Osteoblast (primary cell): ENCODE results near the gene SIRT3. TPM values are rescaled to one million over a fixed set of nuclear protein-coding genes. Genes with fewer than 3 reads are reported as not detected.

Experiments used
- DNase-seq: peaks from one replicate; pipeline ENCODE4 v3.0.0; 2011; ENCODE audit warnings: low spot score, mixed read lengths; ENCODE audit not compliant: insufficient read length; ENCODE audit errors: missing footprints
- H2AFZ ChIP-seq: 2 replicates; pipeline ENCODE4 v1.6.0; 2011; ENCODE audit warnings: mild to moderate bottlenecking, low read length
- H3K27ac ChIP-seq: 2 replicates; pipeline ENCODE4 v1.5.1; 2011; ENCODE audit warnings: mild to moderate bottlenecking, low read depth, low read length, moderate library complexity
- H3K27me3 ChIP-seq: 2 replicates; pipeline ENCODE4 v1.6.0; 2012; ENCODE audit warnings: mild to moderate bottlenecking, control low read depth, inconsistent platforms, low read length, moderate library complexity; ENCODE audit not compliant: insufficient read depth
- H3K36me3 ChIP-seq: 2 replicates; pipeline ENCODE4 v1.5.1; 2011; ENCODE audit warnings: mild to moderate bottlenecking, low read length, control low read depth, moderate library complexity; ENCODE audit not compliant: insufficient read depth
- H3K4me1 ChIP-seq: 2 replicates; pipeline ENCODE4 v1.5.1; 2011; ENCODE audit warnings: mild to moderate bottlenecking, low read length, control low read depth, moderate library complexity; ENCODE audit not compliant: insufficient read depth
- H3K4me2 ChIP-seq: 2 replicates; pipeline ENCODE4 v1.6.0; 2011; ENCODE audit warnings: mild to moderate bottlenecking, low read length; ENCODE audit not compliant: insufficient read depth
- H3K4me3 ChIP-seq: fragments of 200-600 bp; sonication (generic); 3 replicates; pipeline ENCODE4 v1.5.1; 2012; ENCODE audit warnings: mild to moderate bottlenecking, low read length, inconsistent platforms; ENCODE audit not compliant: insufficient read depth
- H3K79me2 ChIP-seq: 2 replicates; pipeline ENCODE4 v1.6.0; 2012; ENCODE audit warnings: mild to moderate bottlenecking, low read length, control low read depth, inconsistent platforms; ENCODE audit not compliant: insufficient read depth
- H3K9me3 ChIP-seq: 2 replicates; pipeline ENCODE4 v1.5.1; 2011; ENCODE audit warnings: low read depth, low read length, control low read depth
- H4K20me1 ChIP-seq: 2 replicates; pipeline ENCODE4 v1.6.0; 2012; ENCODE audit warnings: mild to moderate bottlenecking, low read length, control low read depth; ENCODE audit not compliant: insufficient read depth
- total RNA-seq: library from RNA; depleted of rRNA; stranded (reverse); fragments of >200 nt; gene quantifications from 2 replicates; pipeline ENCODE4 v1.2.3, GENCODE V29; 2012
- TF ChIP-seq, protein P1 (sequence below): IDR thresholded peaks from 2 replicates; pipeline ENCODE4 v1.5.1; 2011; ENCODE audit warnings: mild to moderate bottlenecking, low read depth, low read length, moderate library complexity; ENCODE audit errors: extremely low read depth

Gene SIRT3
- total RNA-seq, 1 donor: 11.2 TPM

DNA sequence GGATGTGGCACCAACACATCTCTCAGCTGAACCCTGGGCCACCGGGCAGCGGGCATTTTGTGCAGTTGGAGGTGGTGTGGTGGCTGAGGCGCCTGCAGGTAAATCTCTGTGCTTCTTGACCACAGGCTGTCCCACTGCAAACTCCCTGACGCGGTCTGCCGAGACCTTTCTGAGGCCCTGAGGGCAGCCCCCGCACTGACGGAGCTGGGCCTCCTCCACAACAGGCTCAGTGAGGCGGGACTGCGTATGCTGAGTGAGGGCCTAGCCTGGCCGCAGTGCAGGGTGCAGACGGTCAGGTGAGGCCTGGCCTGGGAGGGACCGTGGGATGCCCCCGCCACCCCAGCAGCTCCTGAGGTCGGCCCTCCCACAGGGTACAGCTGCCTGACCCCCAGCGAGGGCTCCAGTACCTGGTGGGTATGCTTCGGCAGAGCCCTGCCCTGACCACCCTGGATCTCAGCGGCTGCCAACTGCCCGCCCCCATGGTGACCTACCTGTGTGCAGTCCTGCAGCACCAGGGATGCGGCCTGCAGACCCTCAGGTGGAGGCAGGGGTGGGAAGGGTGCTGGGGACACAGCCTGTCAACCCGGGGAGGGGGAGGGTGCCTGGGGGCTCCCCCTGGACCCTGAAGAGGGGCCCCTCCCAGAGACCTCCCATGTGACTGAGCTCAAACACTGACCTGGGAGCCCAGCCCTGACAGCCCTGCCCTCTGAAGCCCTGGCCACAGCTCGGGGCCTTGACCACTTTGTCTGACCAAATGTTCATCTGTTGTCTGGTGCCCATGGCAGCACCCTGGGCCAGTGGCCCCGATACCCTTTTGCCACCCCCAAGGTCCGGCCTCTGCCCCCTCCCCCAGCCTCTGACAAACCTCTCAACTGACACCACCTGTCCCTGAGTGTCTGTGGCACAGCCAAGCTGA lies 48.2 kb upstream of the SIRT3 start:
- Histone ChIP-seq H3K4me3 (no peak overlapping the region), H4K20me1 (no peaks in the 10 kb centered on the region), H3K4me1 (peaks cover 4% of the 10 kb centered on the region), H3K9me3 (no peaks in the 10 kb centered on the region), H3K27ac (no peak overlapping the region), H3K4me2 (no peak overlapping the region), H3K79me2 (no peaks in the 10 kb centered on the region), H2AFZ (no peak overlapping the region), H3K36me3 (no peaks in the 10 kb centered on the region), H3K27me3 (peaks cover 51% of the 10 kb centered on the region)
- peak; percentile 87 for DNase-seq
- TF ChIP-seq, protein P1, sequence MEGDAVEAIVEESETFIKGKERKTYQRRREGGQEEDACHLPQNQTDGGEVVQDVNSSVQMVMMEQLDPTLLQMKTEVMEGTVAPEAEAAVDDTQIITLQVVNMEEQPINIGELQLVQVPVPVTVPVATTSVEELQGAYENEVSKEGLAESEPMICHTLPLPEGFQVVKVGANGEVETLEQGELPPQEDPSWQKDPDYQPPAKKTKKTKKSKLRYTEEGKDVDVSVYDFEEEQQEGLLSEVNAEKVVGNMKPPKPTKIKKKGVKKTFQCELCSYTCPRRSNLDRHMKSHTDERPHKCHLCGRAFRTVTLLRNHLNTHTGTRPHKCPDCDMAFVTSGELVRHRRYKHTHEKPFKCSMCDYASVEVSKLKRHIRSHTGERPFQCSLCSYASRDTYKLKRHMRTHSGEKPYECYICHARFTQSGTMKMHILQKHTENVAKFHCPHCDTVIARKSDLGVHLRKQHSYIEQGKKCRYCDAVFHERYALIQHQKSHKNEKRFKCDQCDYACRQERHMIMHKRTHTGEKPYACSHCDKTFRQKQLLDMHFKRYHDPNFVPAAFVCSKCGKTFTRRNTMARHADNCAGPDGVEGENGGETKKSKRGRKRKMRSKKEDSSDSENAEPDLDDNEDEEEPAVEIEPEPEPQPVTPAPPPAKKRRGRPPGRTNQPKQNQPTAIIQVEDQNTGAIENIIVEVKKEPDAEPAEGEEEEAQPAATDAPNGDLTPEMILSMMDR: no peak

DNA sequence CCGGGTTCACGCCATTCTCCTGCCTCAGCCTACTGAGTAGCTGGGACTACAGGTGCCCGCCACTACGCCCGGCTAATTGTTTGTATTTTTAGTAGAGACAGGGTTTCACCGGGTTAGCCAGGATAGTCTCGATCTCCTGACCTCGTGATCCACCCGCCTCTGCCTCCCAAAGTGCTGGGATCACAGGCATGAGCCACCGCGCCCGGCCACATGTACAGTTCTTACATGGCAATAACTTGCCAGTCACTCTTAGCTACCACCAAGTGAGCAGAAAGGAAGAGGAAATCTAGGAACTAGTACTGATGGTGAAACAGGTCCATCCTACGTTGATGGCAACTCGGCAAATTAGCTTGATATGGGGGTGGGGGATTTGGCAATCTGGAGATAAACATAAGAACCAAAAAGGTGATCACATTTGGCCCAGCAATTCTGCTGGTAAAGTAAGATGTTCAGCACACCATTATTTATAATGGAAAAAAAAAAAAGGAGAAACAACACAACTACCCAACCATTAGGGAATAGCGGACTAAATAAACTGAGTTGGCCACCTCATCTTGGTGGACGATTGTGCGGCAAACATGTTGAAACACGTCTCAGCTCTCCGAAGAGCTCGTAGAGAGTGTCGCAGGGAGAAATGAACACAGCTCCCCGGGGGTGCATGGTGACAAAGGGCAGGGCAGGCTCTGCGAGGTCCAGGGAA lies 47.4 kb upstream of the SIRT3 start:
- no peak overlapping the region for H3K4me2 ChIP-seq
- no peak overlapping the region for H3K27ac ChIP-seq
- peaks cover 4% of the 10 kb centered on the region for H3K4me1 ChIP-seq
- H3K27me3 ChIP-seq: peaks cover 58% of the 10 kb centered on the region
- H3K9me3 ChIP-seq: no peaks in the 10 kb centered on the region
- no peaks in the 10 kb centered on the region for H4K20me1 ChIP-seq
- peak; percentile 66 for DNase-seq
- H2AFZ ChIP-seq: no peak overlapping the region
- H3K79me2 ChIP-seq: no peaks in the 10 kb centered on the region
- no peak overlapping the region for H3K4me3 ChIP-seq
- no peaks in the 10 kb centered on the region for H3K36me3 ChIP-seq
- TF ChIP-seq, protein P1: no peak

DNA sequence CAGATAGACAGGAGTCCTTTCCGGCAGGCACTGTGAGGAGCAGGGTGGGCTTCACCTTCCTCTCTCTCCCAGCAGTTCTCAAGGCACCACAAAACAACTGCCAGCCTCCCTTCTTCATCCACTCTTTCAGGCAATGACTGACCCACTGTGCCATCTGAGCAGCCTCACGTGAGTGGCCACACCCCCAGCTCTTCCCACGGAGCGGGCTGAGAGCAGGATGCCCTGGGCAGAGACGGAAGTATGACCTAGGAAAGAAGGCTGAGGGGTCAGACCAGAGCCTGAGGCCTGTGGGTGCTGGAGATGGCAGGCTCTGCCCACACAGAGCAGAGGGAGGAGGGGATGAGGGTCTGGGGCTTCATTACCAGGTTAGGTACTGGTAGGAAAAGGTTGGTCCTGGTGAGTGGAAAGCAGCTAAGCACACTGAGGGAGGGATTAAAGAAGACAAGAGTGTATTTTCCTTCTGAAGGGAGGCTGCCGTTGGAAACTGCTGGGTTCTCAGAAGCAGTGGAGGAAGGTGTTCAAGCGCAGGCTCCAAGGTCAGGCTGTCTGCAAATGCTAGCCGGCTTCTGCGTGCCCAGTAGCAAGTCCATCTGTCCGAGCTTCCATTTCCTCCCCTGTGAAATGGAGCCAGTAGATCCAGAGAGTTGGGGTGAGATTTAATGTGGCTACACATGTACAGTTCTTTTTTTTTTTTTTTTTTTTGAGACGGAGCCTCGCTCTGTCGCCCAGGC lies 46.7 kb upstream of the SIRT3 start:
- Histone ChIP-seq H3K79me2 (no peaks in the 10 kb centered on the region), H3K4me1 (no peaks in the 10 kb centered on the region), H3K27me3 (peaks cover 59% of the 10 kb centered on the region), H3K4me3 (no peak overlapping the region), H4K20me1 (no peaks in the 10 kb centered on the region), H3K36me3 (no peaks in the 10 kb centered on the region), H3K27ac (no peak overlapping the region), H2AFZ (no peak overlapping the region), H3K4me2 (no peak overlapping the region), H3K9me3 (no peaks in the 10 kb centered on the region)
- DNase-seq: peak; percentile 67
- TF ChIP-seq, protein P1: no peak

DNA sequence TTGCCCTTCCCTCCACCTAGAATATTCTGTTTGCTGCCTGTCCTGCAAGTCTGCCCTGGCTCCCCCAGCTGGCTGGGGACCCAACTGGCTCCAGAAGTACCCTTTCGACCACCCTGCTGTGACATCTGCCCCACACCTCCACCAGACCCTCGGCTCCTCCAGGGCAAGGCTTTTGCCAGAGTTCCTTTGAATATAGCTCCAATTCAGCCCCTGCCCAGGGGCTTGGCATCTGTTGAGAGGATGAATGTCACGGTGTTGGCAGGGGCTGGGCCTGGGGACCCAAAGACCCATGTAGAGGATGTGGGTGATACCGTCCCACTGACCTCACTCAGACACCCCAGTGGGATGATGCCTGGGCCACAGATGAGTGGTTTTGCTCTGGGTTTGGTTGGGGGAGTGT lies 46.0 kb upstream of the SIRT3 start:
- no peak overlapping the region for H3K4me3 ChIP-seq
- H3K27me3 ChIP-seq: peaks cover 58% of the 10 kb centered on the region
- no peaks in the 10 kb centered on the region for H3K9me3 ChIP-seq
- H3K27ac ChIP-seq: no peak overlapping the region
- no peaks in the 10 kb centered on the region for H3K4me1 ChIP-seq
- no peaks in the 10 kb centered on the region for H4K20me1 ChIP-seq
- H3K79me2 ChIP-seq: no peaks in the 10 kb centered on the region
- peak; percentile 84 for DNase-seq
- no peaks in the 10 kb centered on the region for H3K36me3 ChIP-seq
- no peak overlapping the region for H2AFZ ChIP-seq
- H3K4me2 ChIP-seq: no peak overlapping the region
- TF ChIP-seq, protein P1: no peak
